K562 (cell line): Measurements from ENCODE around the gene DUSP19. TPM values are rescaled to one million over a fixed set of nuclear protein-coding genes. Genes with fewer than 3 reads are reported as not detected.

Experiments used
- ARID1B ChIP-seq: fragments of 450-650 bp; IDR thresholded peaks from 2 replicates; pipeline ENCODE4 v1.6.1; 2016; ENCODE audit warnings: antibody characterized with exemption, mild to moderate bottlenecking, inconsistent platforms
- ARID2 ChIP-seq: fragments of 450-650 bp; IDR thresholded peaks from 2 replicates; pipeline ENCODE4 v1.6.1; 2017; ENCODE audit warnings: antibody characterized with exemption, mild to moderate bottlenecking
- CEBPB ChIP-seq: fragments of 450-650 bp; IDR thresholded peaks from 2 replicates; pipeline ENCODE4 v1.6.1; 2016; ENCODE audit warnings: missing genetic modification characterization, missing compliant biosample characterization
- DIDO1 ChIP-seq: fragments of 450-650 bp; IDR thresholded peaks from 2 replicates; pipeline ENCODE4 v1.6.1; 2016; ENCODE audit warnings: low read depth, missing biosample characterization, missing genetic modification characterization
- FOSL1 ChIP-seq: fragments of 200-800 bp; sonication (Bioruptor generic); conservative IDR thresholded peaks from 2 replicates; pipeline ENCODE4 v1.6.1; 2016; ENCODE audit warnings: missing genetic modification characterization, missing compliant biosample characterization
- FOXK2 ChIP-seq, 2 experiments: fragments of 450-650 bp; IDR thresholded peaks in 1 of 2; conservative IDR thresholded peaks in 1 of 2; 2 replicates each; pipeline ENCODE4 v1.6.1; 2016; ENCODE audit warnings: low read depth in 2 of 2, mild to moderate bottlenecking in 1 of 2
- FOXM1 ChIP-seq, 2 experiments: fragments of 450-650 bp in 1 of 2; sonication (generic) in 1 of 2; formaldehyde crosslinking in 1 of 2; IDR thresholded peaks; 2 replicates each; pipeline versions ENCODE4 v1.6.1 to v1.9.0; 2017 to 2022; ENCODE audit warnings: low read depth in 2 of 2, mild to moderate bottlenecking in 2 of 2, missing genetic modification reagents in 1 of 2, moderate library complexity in 1 of 2
- GATAD2A ChIP-seq: fragments of 450-650 bp; IDR thresholded peaks from 2 replicates; pipeline ENCODE4 v1.6.1; 2017
- KDM5B ChIP-seq: fragments of 200-600 bp; sonication (generic); IDR thresholded peaks from 2 replicates; pipeline ENCODE4 v1.6.1; 2012; ENCODE audit warnings: low read depth, mild to moderate bottlenecking, moderate library complexity, low read length, control low read depth, inconsistent platforms; ENCODE audit not compliant: insufficient replicate concordance
- KLF10 ChIP-seq: fragments of 250-450 bp; sonication (Bioruptor Pico); IDR thresholded peaks from 2 replicates; pipeline ENCODE4 v1.6.1; 2021; ENCODE audit warnings: matching md5 sums
- NBN ChIP-seq: fragments of 450-650 bp; IDR thresholded peaks from 2 replicates; pipeline ENCODE4 v1.6.1; 2016; ENCODE audit warnings: low read depth, mild to moderate bottlenecking
- NFE2 ChIP-seq: IDR thresholded peaks from 2 replicates; pipeline ENCODE4 v1.6.1; 2014; ENCODE audit warnings: antibody characterized with exemption, low read depth
- NFYB ChIP-seq: IDR thresholded peaks from 2 replicates; pipeline ENCODE4 v1.6.1; 2011; ENCODE audit warnings: mild to moderate bottlenecking, moderate library complexity; ENCODE audit not compliant: insufficient read length; ENCODE audit errors: extremely low read depth
- POLR3A ChIP-seq: IDR thresholded peaks from 2 replicates; pipeline ENCODE4 v1.6.1; 2011; ENCODE audit warnings: borderline replicate concordance, mild to moderate bottlenecking, moderate library complexity; ENCODE audit not compliant: insufficient read length, insufficient read depth; ENCODE audit errors: extremely low read depth
- SETDB1 ChIP-seq: IDR thresholded peaks from one replicate; pipeline ENCODE4 v1.6.1; 2012; ENCODE audit warnings: low read length, control low read depth, inconsistent platforms
- SIRT6 ChIP-seq: IDR thresholded peaks from one replicate; pipeline ENCODE4 v1.6.1; 2012; ENCODE audit warnings: low read depth, mild to moderate bottlenecking, control low read depth, inconsistent platforms, low read length, moderate library complexity
- SMARCA4 ChIP-seq: fragments of 450-650 bp; IDR thresholded peaks from 2 replicates; pipeline ENCODE4 v1.6.1; 2016
- SMARCC2 ChIP-seq: fragments of 450-650 bp; IDR thresholded peaks from 2 replicates; pipeline ENCODE4 v1.6.1; 2017; ENCODE audit warnings: antibody characterized with exemption, moderate library complexity, mild to moderate bottlenecking, low read depth
- SMARCE1 ChIP-seq: fragments of 450-650 bp; IDR thresholded peaks from 2 replicates; pipeline ENCODE4 v1.7.1; 2016; ENCODE audit warnings: mild to moderate bottlenecking
- TAF9B ChIP-seq: fragments of 450-650 bp; IDR thresholded peaks from 2 replicates; pipeline ENCODE4 v1.6.1; 2018; ENCODE audit warnings: mild to moderate bottlenecking; ENCODE audit not compliant: partially characterized antibody
- TCF3 ChIP-seq: sonication (generic); formaldehyde crosslinking; IDR thresholded peaks from 2 replicates; pipeline ENCODE4 v1.4.0; 2020; ENCODE audit warnings: mild to moderate bottlenecking, missing genetic modification reagents
- ZNF121 ChIP-seq: sonication (generic); formaldehyde crosslinking; conservative IDR thresholded peaks from 2 replicates; pipeline ENCODE4 v1.8.0; 2022; ENCODE audit warnings: missing genetic modification reagents
- ZNF23 ChIP-seq: fragments of 250-450 bp; sonication (Bioruptor Pico); IDR thresholded peaks from 2 replicates; pipeline ENCODE4 v1.4.0; 2020; ENCODE audit warnings: mild to moderate bottlenecking
- ZNF445 ChIP-seq: fragments of 250-450 bp; sonication (Bioruptor Pico); IDR thresholded peaks from 2 replicates; pipeline ENCODE4 v1.4.0; 2020; ENCODE audit warnings: low read depth, mild to moderate bottlenecking, moderate library complexity
- ZNF511 ChIP-seq: sonication (generic); formaldehyde crosslinking; IDR thresholded peaks from 2 replicates; pipeline ENCODE4 v1.8.0; 2022; ENCODE audit warnings: mild to moderate bottlenecking, missing genetic modification reagents
- polyA plus RNA-seq, 8 experiments: library from polyadenylated mRNA; depleted of rRNA in 4 of 8; stranded (reverse) in 5 of 8; unstranded in 3 of 8; fragments of >200 nt; fragmentation: Nextera tagmentation in 2 of 8; fragmentation: Illumina TruSeq in 1 of 8; extraction: Ambion mirVana in 2 of 8; extraction: Trizol in 1 of 8; gene quantifications; 2 replicates each; pipeline versions ENCODE4 v1.2.1 to v1.2.3, GENCODE V29; 2011 to 2014; ENCODE audit warnings: inconsistent platforms in 1 of 8, missing spikeins in 1 of 8
- total RNA-seq, 7 experiments: library from RNA; depleted of rRNA in 6 of 7; stranded (reverse); fragments of >200 nt in 6 of 7; fragmentation: Illumina TruSeq in 2 of 7; extraction: Trizol in 2 of 7; gene quantifications; 2 replicates each; pipeline versions ENCODE4 v1.2.1 to v1.2.3, GENCODE V29; 2011 to 2021; ENCODE audit warnings: low replicate concordance in 1 of 7
- TF ChIP-seq, protein P1 (sequence below), 2 experiments: fragments of 450-650 bp in 1 of 2; sonication (generic) in 1 of 2; formaldehyde crosslinking in 1 of 2; IDR thresholded peaks in 1 of 2; conservative IDR thresholded peaks in 1 of 2; 2 replicates each; pipeline versions ENCODE4 v1.6.1 to v1.8.1; 2016 to 2023; ENCODE audit warnings: mild to moderate bottlenecking in 2 of 2, moderate library complexity in 2 of 2, inconsistent platforms in 1 of 2, missing genetic modification reagents in 1 of 2
- TF ChIP-seq, protein P2 (sequence below): sonication (generic); formaldehyde crosslinking; IDR thresholded peaks from 2 replicates; pipeline ENCODE4 v1.8.0; 2022; ENCODE audit warnings: mild to moderate bottlenecking, missing genetic modification reagents
- TF ChIP-seq, protein P3 (sequence below): fragments of 450-650 bp; IDR thresholded peaks from 2 replicates; pipeline ENCODE4 v1.6.1; 2016; ENCODE audit warnings: low read depth, mild to moderate bottlenecking, moderate library complexity

The DUSP19 gene
- total and polyA plus RNA-seq, 9 of the 15 experiments (the other 6 are each of a cell fraction or from before 2014, with no cell fraction given), result 1.6 to 6.3 (median 3.1) TPM

- TF ChIP-seq SIRT6 (no peak), FOXK2 (conservative IDR thresholded peaks at IDR 0.05 in 1 of 2, IDR thresholded peaks at IDR 0.05 in 1 of 2; ENCODE audit: low read depth in 2 of 2) (0 out of 4 replicates have a peak, but pooled peaks of 1 of the 2 experiments have one; percentile 15), FOSL1 (peak; percentile 75), ZNF23 (CRISPR knock-in tag) (no peak), TAF9B (peak; percentile 11), NFE2 (no peak), POLR3A (no peak), FOXM1 (IDR thresholded peaks at IDR 0.05; ENCODE audit: low read depth) (no peak), FOXM1 (CRISPR knock-in tag; IDR thresholded peaks at IDR 0.05; ENCODE audit: low read depth) (no peak; the same call in 1 of the 2 replicates), SMARCE1 (peak; percentile 49; the same call in 1 of the 2 replicates), DIDO1 (tag) (no peak), SMARCC2 (no peak), NFYB (no peak), ZNF121 (CRISPR knock-in tag) (no peak), SMARCA4 (peak; percentile 53), CEBPB (tag) (0 out of 2 replicates have a peak, but pooled peaks have one; percentile 9), ZNF445 (CRISPR knock-in tag) (no peak), ARID2 (no peak), TCF3 (CRISPR knock-in tag) (no peak), NBN (0 out of 2 replicates have a peak, but pooled peaks have one; percentile 9), GATAD2A (no peak), KDM5B (peak; percentile 47), ARID1B (peak; percentile 29), ZNF511 (no peak), KLF10 (CRISPR knock-in tag) (no peak), SETDB1 (no peak)
- TF ChIP-seq, protein P1, sequence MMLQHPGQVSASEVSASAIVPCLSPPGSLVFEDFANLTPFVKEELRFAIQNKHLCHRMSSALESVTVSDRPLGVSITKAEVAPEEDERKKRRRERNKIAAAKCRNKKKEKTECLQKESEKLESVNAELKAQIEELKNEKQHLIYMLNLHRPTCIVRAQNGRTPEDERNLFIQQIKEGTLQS (IDR thresholded peaks at IDR 0.05), result peak; percentile 41
- TF ChIP-seq, protein P1 (CRISPR knock-in tag; conservative IDR thresholded peaks at IDR 0.05), result no peak
- TF ChIP-seq, protein P2, sequence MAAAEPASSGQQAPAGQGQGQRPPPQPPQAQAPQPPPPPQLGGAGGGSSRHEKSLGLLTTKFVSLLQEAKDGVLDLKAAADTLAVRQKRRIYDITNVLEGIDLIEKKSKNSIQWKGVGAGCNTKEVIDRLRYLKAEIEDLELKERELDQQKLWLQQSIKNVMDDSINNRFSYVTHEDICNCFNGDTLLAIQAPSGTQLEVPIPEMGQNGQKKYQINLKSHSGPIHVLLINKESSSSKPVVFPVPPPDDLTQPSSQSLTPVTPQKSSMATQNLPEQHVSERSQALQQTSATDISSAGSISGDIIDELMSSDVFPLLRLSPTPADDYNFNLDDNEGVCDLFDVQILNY (CRISPR knock-in tag), result no peak
- TF ChIP-seq, protein P3, sequence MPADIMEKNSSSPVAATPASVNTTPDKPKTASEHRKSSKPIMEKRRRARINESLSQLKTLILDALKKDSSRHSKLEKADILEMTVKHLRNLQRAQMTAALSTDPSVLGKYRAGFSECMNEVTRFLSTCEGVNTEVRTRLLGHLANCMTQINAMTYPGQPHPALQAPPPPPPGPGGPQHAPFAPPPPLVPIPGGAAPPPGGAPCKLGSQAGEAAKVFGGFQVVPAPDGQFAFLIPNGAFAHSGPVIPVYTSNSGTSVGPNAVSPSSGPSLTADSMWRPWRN, result 0 out of 2 replicates have a peak, but pooled peaks have one; percentile 28
Observed at GRCh38 chr2:183037074-183037552, 41.4 kb upstream of the DUSP19 start (continued).
